HCT116 (cell line): ENCODE results near the gene BRIP1.

ENCODE experiments used
- POLR2AphosphoS5 ChIP-seq: IDR thresholded peaks from 2 replicates; pipeline ENCODE4 v1.6.1; 2011; ENCODE audit warnings: mild to moderate bottlenecking, low read depth, low read length, moderate library complexity
- SIN3A ChIP-seq: IDR thresholded peaks from 2 replicates; pipeline ENCODE4 v1.6.1; 2012; ENCODE audit warnings: low read depth
- TF ChIP-seq, protein P1 (sequence below), 3 experiments: fragments of 200-600 bp in 1 of 3; sonication (generic) in 1 of 3; IDR thresholded peaks in 2 of 3; conservative IDR thresholded peaks in 1 of 3; 2 replicates each; pipeline ENCODE4 v1.5.1; 2012 to 2017; ENCODE audit warnings: low read depth in 2 of 3, low read length in 2 of 3, antibody characterized with exemption in 1 of 3, borderline replicate concordance in 1 of 3, control low read depth in 1 of 3, mild to moderate bottlenecking in 1 of 3, mixed read lengths in 1 of 3, mixed run types in 1 of 3, moderate library complexity in 1 of 3; ENCODE audit not compliant: insufficient read depth in 1 of 3

DNA sequence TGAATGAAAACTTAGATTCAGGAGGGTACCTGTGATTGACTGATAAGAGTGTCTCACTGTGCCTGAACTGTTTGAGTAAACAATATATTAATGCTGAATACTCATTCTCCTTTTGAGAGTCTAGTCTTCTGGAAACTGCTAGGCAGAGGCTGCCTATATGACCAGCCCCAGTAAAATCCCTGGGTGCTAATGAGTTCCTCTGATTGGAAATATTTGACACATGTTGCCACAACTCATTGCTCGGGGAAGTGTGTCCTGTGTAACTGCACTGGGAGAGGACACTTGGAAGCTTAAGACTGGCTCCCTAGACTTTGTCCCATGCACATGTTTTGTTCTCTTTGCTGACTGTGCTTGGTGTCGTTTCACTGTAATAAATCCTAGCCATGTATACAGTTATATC, 163.6 kb downstream of the BRIP1 start:
- TF ChIP-seq POLR2AphosphoS5 (no peak), SIN3A (no peak)
- TF ChIP-seq, protein P1, sequence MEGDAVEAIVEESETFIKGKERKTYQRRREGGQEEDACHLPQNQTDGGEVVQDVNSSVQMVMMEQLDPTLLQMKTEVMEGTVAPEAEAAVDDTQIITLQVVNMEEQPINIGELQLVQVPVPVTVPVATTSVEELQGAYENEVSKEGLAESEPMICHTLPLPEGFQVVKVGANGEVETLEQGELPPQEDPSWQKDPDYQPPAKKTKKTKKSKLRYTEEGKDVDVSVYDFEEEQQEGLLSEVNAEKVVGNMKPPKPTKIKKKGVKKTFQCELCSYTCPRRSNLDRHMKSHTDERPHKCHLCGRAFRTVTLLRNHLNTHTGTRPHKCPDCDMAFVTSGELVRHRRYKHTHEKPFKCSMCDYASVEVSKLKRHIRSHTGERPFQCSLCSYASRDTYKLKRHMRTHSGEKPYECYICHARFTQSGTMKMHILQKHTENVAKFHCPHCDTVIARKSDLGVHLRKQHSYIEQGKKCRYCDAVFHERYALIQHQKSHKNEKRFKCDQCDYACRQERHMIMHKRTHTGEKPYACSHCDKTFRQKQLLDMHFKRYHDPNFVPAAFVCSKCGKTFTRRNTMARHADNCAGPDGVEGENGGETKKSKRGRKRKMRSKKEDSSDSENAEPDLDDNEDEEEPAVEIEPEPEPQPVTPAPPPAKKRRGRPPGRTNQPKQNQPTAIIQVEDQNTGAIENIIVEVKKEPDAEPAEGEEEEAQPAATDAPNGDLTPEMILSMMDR (IDR thresholded peaks at IDR 0.05 in 2 of 3, conservative IDR thresholded peaks at IDR 0.05 in 1 of 3; ENCODE audit: borderline replicate concordance in 1 of 3, insufficient read depth in 1 of 3, low read depth in 2 of 3, low read length in 2 of 3) = no peak
